Measurements from ENCODE around the gene BMP6. TPM values are rescaled to one million over a fixed set of nuclear protein-coding genes. Genes with fewer than 3 reads are reported as not detected.
A peak's percentile ranks its signal among the peaks of the same experiment; 100 is the strongest.

The BMP6 gene
- polyA plus RNA-seq, 3 donors, result 7.0 to 7.9 (median 7.5) TPM

- no peak for DNase-seq (ENCODE audit: low read depth in 3 of 3, low spot score in 2 of 3)
These were observed 173.4 kb downstream of the BMP6 start for GRCh38 chr6:7899101-7899888.

- DNase-seq (ENCODE audit: low read depth in 3 of 3, low spot score in 2 of 3), result no peak
These were observed 174.0 kb downstream of the BMP6 start for GRCh38 chr6:7899889-7900213.

- DNase-seq (ENCODE audit: low read depth in 3 of 3, low spot score in 2 of 3), result no peak
These were observed 174.7 kb downstream of the BMP6 start for GRCh38 chr6:7900621-7901020.

GRCh38 chr6:7901056-7901455 is 175.2 kb downstream of the BMP6 start:
- DNase-seq (ENCODE audit: low read depth in 3 of 3, low spot score in 2 of 3), result no peak

- no peak for DNase-seq (ENCODE audit: low read depth in 3 of 3, low spot score in 2 of 3)
These were observed 175.9 kb downstream of the BMP6 start for GRCh38 chr6:7901780-7902179.

GRCh38 chr6:7902221-7902620 is 176.3 kb downstream of the BMP6 start:
- DNase-seq (ENCODE audit: low read depth in 3 of 3, low spot score in 2 of 3), result no peak

GRCh38 chr6:7902867-7903266 is 177.0 kb downstream of the BMP6 start:
- no peak for DNase-seq (ENCODE audit: low read depth in 3 of 3, low spot score in 2 of 3)

GRCh38 chr6:7903673-7904072 is 177.8 kb downstream of the BMP6 start:
- no peak for DNase-seq (ENCODE audit: low read depth in 3 of 3, low spot score in 2 of 3)

GRCh38 chr6:7904654-7905319 is 178.9 kb downstream of the BMP6 start:
- DNase-seq (ENCODE audit: low read depth in 3 of 3, low spot score in 2 of 3), result no peak

GRCh38 chr6:7905416-7905815 is 179.5 kb downstream of the BMP6 start:
- no peak for DNase-seq (ENCODE audit: low read depth in 3 of 3, low spot score in 2 of 3)

GRCh38 chr6:7906741-7907140 is 180.8 kb downstream of the BMP6 start:
- DNase-seq (ENCODE audit: low read depth in 3 of 3, low spot score in 2 of 3), result no peak

- no peak for DNase-seq (ENCODE audit: low read depth in 3 of 3, low spot score in 2 of 3)
These were observed 181.3 kb downstream of the BMP6 start for GRCh38 chr6:7907159-7907558.

- no peak for DNase-seq (ENCODE audit: low read depth in 3 of 3, low spot score in 2 of 3)
These were observed 183.7 kb downstream of the BMP6 start for GRCh38 chr6:7909323-7910276.

- DNase-seq (ENCODE audit: low read depth in 3 of 3, low spot score in 2 of 3), result no peak
These were observed 184.4 kb downstream of the BMP6 start for GRCh38 chr6:7910298-7910653.

GRCh38 chr6:7910654-7911344 is 184.9 kb downstream of the BMP6 start, which contains the start of gene TXNDC5:
Gene TXNDC5 (minus strand): TSS chr6:7910788. CDS start chr6:7910776, 12 bp downstream.
- DNase-seq (ENCODE audit: low read depth in 3 of 3, low spot score in 2 of 3), result peak in 1 of 3 donors; percentile 56

- no peak for DNase-seq (ENCODE audit: low read depth in 3 of 3, low spot score in 2 of 3)
These were observed 185.4 kb downstream of the BMP6 start for GRCh38 chr6:7911345-7911725.

GRCh38 chr6:7912024-7912423 is 186.1 kb downstream of the BMP6 start:
- no peak for DNase-seq (ENCODE audit: low read depth in 3 of 3, low spot score in 2 of 3)

- DNase-seq (ENCODE audit: low read depth in 3 of 3, low spot score in 2 of 3), result no peak
These were observed 187.0 kb downstream of the BMP6 start for GRCh38 chr6:7912736-7913517.

- no peak for DNase-seq (ENCODE audit: low read depth in 3 of 3, low spot score in 2 of 3)
These were observed 188.4 kb downstream of the BMP6 start for GRCh38 chr6:7914311-7914710.

Measured in right renal cortex interstitium (tissue), 3 donors.